ENCODE results near the gene ZNF782.
A peak's percentile ranks its signal among the peaks of the same experiment; 100 is the strongest.
"Not testable (repeated sequence)": the region's sequence is repeated elsewhere in the genome, so short reads cannot be mapped to it uniquely, and the experiment has no call there.

ZNF782 gene

DNA sequence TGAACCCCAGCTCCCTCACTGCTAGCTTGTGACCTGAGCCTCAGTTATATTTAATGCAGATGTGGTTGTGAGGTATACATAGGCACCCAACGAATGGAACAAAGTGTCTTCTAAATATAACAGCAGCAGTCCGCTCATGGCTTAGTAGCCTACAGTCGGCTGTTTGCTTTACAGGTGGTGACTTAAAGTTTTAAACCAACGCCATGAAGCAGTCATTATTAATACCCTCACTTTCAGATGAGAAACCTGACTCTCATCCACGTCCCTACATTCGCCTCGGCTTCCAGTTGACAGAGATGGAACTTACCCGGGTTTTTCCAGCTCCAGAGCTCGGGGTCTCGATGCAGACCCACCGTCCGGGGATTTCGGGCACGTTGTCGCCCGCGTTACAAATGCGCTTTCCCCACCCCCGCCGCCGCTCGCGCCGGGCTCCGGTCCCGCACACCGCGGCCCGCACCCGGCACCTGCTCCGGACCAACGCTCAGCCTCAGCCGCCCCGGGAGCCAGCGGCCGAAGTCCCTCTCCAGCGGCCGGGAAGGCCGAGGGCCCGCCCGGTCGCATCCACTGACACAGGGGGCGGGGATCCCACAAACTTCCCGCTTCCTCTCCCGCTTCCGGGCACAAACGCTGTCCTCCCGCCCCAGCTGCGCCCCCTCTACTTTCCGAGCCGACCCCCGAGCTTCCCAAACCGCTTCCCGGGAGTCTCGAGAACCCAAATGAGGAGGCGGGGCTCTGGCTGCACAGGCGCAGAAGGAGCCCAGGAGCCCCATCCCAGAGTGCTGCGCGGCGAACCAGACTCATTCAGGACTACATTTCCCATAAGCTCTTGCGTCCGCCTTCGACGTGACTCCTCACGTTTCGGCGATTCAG is at the start of gene ZNF782:
TSS of gene ZNF782 (minus strand) at position 734 of the 870 bp plus-strand sequence. CDS start 2,553 bp downstream, outside the sequence.
- peak; percentile 89 for DNase-seq

DNA sequence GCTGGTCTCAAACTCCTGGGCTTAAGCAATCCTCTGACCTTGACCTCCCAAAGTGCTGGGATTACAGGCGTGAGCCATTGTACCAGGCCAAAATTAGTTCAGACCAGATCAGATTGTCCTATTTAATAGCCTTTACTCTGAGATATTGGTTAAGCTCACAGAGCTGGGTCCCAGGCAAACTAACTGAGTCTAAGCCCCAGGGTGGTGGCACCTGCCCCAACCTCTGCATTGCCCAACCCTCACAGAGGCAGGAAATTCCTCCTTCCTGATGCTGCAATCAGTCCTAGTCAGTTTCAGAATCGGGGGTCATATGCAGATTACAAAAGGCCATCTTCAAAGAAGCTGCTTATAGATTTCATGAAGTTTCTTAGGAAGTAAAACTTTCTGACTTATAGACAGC is 45.7 kb upstream of the ZNF782 start:
- not testable (repeated sequence) for DNase-seq

DNA sequence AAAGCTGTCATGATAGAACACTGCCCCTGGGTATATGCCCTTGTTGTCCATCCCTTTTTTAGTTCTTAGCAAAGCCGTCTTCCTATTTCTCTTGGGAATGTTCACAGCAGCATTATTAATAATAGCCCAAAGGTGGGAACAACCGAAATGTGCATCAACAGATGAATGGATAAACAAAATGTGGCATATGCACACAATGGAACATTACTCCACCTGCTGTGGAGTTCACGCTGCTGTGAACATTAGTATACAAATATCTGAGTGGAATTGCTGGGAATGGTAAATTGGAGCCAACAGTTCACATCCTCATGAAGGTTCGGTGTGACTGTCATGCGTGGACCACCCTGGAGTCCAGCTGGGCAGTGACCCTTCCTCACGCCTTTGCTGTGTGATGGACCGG is 37.8 kb upstream of the ZNF782 start:
- DNase-seq, result no peak

- no peak for DNase-seq
Observed at GRCh38 chr9:96888591-96888990, 34.3 kb upstream of the ZNF782 start.

DNA sequence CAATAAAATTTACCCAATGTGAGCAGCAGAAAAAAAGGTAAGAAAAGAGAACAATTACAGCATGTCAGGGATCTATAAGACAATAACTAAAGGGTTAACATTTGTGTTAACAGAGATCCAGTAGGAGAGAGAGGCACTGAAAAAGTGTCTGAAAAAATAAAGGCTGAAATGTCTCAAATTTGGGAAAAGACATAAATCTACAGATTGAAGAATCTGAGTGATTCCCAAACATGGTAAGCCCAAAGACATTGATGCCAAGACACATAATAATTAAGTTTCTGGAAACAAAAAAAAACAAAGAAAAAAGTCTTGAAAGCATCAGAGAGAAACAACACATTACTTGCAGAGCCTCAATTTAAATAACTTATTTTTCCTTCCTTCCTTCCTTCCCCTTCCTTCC is 31.1 kb upstream of the ZNF782 start:
- no peak for DNase-seq

GRCh38 chr9:96884443-96884842 is 30.1 kb upstream of the ZNF782 start:
- DNase-seq, result no peak

- no peak for DNase-seq
Observed at GRCh38 chr9:96883922-96884321, 29.6 kb upstream of the ZNF782 start.

DNA sequence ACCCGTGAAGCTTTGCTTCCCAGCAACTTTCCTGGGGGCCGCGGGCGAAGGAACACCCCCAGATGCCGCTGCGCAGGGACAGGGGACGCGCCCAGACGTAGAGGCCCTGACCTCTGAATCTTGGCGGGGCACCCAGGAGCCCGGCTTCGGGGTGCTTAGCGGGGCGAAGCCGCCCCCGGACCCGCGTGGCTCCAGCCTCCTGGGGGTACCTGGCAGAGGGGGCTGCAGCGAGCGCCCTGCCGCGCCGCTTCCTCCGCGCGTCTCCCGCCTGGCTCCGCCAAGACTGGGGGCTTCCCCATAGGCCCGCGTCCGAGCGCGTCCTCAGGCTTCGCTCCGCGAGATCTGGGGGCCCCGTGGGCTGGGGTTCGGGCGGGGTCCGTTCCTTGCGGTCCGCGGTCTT is 23.0 kb upstream of the ZNF782 start:
- DNase-seq, result no peak

GRCh38 chr9:96875461-96876142 is 21.3 kb upstream of the ZNF782 start:
- peak; percentile 95 for DNase-seq

DNA sequence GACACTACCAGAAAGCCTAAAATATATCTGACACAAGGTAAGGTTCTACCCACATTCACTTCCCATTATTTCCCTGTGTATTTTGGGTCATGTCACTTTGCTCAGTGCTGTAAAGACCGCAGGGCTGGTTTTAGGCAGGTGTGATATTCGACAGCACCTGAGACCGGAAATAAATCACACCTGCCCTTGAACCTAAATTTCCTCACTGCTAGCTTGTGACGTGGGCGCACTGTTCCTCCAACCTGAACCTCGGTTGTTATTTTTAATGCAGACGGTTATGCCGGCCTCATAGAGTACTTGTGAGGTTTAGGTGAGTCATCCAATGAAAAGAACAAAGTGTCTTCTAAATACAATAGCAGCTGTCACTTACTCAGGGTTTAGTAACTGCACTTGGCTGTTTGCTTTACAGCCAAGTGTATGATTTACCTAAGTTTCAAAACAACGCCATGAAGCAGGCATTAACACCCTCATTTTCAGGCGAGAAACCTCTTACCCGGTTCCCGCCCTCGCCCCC is 20.7 kb upstream of the ZNF782 start:
- DNase-seq, result peak; percentile 91

GRCh38 chr9:96874201-96874785 is 20.0 kb upstream of the ZNF782 start:
- DNase-seq, result no peak

GRCh38 chr9:96871176-96871575 is 16.9 kb upstream of the ZNF782 start:
- DNase-seq, result no peak

DNA sequence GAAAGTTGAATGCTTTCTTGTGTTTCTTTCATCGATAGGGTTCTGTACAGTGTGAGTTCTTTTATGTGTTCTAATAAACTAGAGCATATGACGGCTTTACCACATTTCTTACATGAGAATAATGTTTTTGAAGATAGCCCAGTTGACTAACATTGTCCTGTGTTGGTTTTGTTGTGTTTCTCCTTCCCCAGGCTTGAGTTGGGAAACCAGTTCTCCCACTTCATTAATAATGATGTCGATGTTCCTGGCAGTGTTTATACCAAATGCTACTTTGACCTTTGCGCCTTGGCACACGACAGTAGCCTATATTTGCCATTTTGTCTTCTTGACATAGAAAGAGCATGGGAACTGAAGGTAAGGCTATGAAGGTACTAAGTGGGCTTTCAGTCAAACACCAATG is 14.4 kb upstream of the ZNF782 start:
- peak; percentile 54 for DNase-seq

DNA sequence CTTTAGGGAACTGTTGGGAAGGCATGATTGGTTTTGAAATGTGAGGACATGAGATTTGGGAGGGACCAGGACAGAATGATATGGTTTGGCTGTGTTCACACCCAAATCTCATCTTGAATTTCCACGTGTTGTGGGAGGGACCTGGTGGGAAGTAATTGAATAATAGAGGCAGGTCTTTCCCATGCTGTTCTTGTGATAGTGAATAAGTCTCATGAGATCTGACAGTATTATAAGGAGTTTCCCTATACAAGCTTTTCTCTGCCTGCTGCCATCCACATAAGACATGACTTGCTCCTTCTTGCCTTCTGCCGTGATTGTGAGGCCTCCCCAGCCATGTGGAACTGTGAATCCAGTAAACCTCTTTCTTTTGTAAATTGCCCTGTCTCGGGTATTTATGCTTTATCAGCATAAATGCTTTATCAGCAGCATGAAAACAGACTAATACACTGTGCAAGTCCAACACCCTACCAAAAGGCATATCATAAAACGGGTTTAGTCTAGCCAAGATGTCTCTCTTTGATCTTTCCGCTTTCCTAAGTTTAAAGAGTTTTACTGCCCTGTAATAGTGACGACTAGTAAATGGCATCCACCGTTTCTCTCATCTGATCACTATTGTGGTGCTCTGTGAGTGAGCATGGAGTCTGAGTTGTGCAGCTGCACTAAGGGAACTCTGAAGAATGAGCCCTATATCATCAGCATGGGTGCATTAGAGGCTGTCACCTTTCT is 12.9 kb upstream of the ZNF782 start:
- DNase-seq, result no peak

DNA sequence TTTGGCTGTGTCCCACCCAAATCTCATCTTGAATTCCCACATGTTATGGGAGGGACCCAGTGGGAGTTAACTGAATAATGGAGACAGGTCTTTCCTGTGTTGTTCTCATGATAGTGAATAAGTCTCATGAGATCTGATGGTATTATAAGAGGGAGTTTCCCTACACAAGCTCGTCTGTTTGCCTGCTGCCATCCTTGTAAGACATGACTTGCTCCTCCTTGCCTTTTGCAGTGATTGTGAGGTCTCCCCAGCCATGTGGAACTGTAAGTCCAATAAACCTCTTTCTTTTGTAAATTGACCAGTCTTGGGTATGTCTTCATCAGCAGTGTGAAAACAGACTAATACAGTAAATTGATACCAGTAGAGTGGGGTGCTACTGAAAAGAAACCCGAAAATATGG is 10.9 kb upstream of the ZNF782 start:
- DNase-seq, result not testable (repeated sequence)

GRCh38 chr9:96859461-96860198 is 5.3 kb upstream of the ZNF782 start:
- no peak for DNase-seq

DNA sequence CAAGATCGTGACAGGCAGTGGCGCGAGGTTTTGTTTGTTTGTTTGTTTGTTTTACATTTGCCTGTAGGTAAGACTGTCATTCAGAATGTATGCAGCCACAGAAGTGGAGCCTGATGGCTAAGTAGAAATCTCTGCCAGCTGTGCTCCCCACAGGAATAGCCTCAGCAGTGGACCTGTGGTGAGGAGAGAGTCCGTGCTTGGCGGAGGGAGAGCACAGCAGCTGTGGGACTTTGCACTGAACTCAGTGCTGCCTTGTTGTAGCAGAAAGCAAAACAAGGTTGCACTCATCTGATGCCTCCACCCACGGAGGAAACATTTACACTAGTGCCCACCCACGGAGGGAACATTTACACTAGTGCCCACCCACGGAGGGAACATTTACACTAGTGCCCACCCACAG is 4.4 kb upstream of the ZNF782 start:
- DNase-seq, result no peak

DNA sequence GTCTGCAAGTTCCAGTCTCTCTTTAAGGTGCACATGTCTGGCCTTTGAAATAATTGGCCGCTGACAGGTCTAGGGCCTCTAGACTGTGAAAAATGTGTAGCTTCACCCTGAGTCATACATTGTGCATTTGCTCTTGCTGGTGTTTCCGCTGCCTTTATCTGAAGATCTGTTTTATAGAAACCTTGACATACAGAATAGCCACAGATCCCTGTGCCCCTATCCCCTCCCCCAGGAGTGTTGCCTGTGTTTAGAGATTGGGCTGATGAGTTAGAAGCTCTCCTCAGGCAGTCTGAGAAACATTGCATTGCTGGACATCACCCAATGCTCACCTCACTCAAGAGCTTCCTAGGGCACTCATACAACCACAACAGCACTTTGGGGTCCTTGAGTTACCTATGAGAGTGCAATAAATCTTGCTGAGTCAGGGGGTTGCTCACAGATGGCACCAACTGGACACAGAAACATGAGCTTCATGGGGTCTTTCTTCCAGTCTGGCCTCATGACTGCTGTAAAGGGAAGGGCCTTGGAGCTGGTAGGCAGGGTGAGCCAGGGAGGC is 3.8 kb upstream of the ZNF782 start:
- DNase-seq, result no peak

DNA sequence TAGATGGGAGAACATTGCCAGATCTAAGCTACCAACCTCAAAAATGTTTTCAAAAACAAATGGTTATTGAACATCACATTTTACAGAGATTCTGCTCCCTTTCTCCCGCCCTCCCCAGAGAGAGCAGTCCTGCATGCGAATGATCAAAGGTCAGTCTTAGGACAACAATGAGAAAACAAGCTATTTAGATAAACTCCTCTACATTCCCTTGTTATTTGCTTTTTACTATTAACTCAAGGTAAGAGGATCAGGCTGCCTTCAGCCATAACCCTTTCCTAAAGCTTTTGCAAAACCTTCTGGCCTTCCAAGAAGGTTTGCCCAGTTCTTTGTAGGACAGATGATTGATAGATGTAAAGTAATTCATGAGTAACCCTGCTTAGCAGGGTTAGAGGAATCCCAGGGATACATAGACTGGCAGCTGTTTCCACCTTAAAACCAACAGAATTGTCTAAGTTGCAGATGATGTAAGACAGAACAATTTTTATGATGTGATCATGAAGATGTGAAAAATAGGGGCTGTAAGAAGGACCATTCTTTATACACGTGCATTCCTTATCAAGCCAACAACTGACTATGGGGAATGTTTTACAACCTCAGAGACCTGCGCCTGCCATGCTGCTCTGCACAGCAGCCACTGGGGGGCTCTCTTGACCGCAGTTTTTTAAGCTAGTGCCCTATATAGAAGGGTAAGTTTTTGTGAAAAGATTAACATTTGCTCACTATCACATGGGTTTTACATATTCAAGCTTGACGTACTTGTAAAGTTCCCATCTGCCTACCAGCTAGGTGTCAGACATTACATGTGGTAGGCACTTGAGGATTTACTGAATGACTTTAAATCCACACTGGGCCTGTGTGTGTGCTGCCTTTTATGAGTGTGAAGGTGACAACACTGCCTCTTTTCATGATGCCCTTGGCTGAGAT is 2.3 kb upstream of the ZNF782 start:
- DNase-seq, result peak; percentile 20

GRCh38 chr9:96854651-96855273 is 448 bp upstream of the ZNF782 start:
- DNase-seq, result no peak
